OCI-LY1 (cell line): Measurements from ENCODE around the gene HMGXB3.

Experiments used
- H2AFZ ChIP-seq: fragments of 200-600 bp; sonication (generic), shearing (Covaris generic); 2 replicates; pipeline ENCODE4 v1.6.0; 2014; ENCODE audit warnings: antibody characterized with exemption, mild to moderate bottlenecking, low read length
- H3F3A ChIP-seq: fragments of 200-600 bp; sonication (generic), shearing (Covaris generic); 2 replicates; pipeline ENCODE4 v1.6.0; 2014; ENCODE audit warnings: mild to moderate bottlenecking, antibody characterized with exemption, low read length, moderate library complexity; ENCODE audit not compliant: insufficient read depth
- H3K27ac ChIP-seq: fragments of 200-600 bp; sonication (generic); 2 replicates; pipeline ENCODE4 v1.5.1; 2014; ENCODE audit warnings: low read length, mixed run types, mild to moderate bottlenecking, low read depth; ENCODE audit not compliant: poor library complexity, severe bottlenecking
- H3K27me3 ChIP-seq: fragments of 200-600 bp; sonication (generic); 2 replicates; pipeline ENCODE4 v1.6.0; 2014; ENCODE audit warnings: antibody characterized with exemption, mild to moderate bottlenecking, low read length, moderate library complexity; ENCODE audit not compliant: insufficient read depth
- H3K36me3 ChIP-seq: fragments of 200-600 bp; sonication (generic); 2 replicates; pipeline ENCODE4 v1.6.1; 2014; ENCODE audit warnings: mild to moderate bottlenecking, antibody characterized with exemption, low read length, moderate library complexity, mixed read lengths; ENCODE audit not compliant: insufficient read depth
- H3K4me1 ChIP-seq: fragments of 200-600 bp; sonication (generic); 2 replicates; pipeline ENCODE4 v1.5.1; 2014; ENCODE audit warnings: mild to moderate bottlenecking, low read length, moderate library complexity; ENCODE audit not compliant: insufficient read depth, severe bottlenecking
- H3K4me2 ChIP-seq: fragments of 200-600 bp; sonication (generic), shearing (Covaris generic); 2 replicates; pipeline ENCODE4 v1.6.1; 2014; ENCODE audit warnings: low read length
- H3K4me3 ChIP-seq: fragments of 200-600 bp; sonication (generic); 2 replicates; pipeline ENCODE4 v1.5.1; 2014; ENCODE audit warnings: low read length, low read depth, mild to moderate bottlenecking, mixed read lengths; ENCODE audit not compliant: poor library complexity, severe bottlenecking
- H3K79me2 ChIP-seq: fragments of 200-600 bp; shearing (Covaris generic); 2 replicates; pipeline ENCODE4 v1.6.1; 2016; ENCODE audit warnings: mixed run types, low read length, mixed read lengths; ENCODE audit not compliant: insufficient read depth
- H3K9ac ChIP-seq: fragments of 200-600 bp; sonication (generic), shearing (Covaris generic); 2 replicates; pipeline ENCODE4 v1.6.1; 2014; ENCODE audit warnings: mild to moderate bottlenecking, low read length, mixed read lengths
- H3K9me2 ChIP-seq: fragments of 200-600 bp; sonication (generic), shearing (Covaris generic); 2 replicates; pipeline ENCODE4 v1.6.1; 2014; ENCODE audit warnings: low read depth, mild to moderate bottlenecking, low read length, mixed read lengths
- H3K9me3 ChIP-seq: fragments of 200-600 bp; shearing (Covaris generic); 2 replicates; pipeline ENCODE4 v1.6.1; 2014; ENCODE audit warnings: low read length, mixed read lengths
- H4K20me1 ChIP-seq: fragments of 200-600 bp; sonication (generic), shearing (Covaris generic); 2 replicates; pipeline ENCODE4 v1.6.0; 2016; ENCODE audit warnings: mild to moderate bottlenecking, low read length; ENCODE audit not compliant: insufficient read depth
- EZH2 ChIP-seq: fragments of 200-600 bp; sonication (generic), shearing (Covaris generic); IDR thresholded peaks from 2 replicates; pipeline ENCODE4 v1.8.0; 2017; ENCODE audit warnings: borderline replicate concordance, mixed run types, mild to moderate bottlenecking, antibody characterized with exemption, low read length, moderate library complexity, mixed read lengths
- TF ChIP-seq, protein P1 (sequence below): fragments of 200-600 bp; sonication (generic), shearing (Covaris generic); IDR thresholded peaks from 2 replicates; pipeline ENCODE4 v1.5.1; 2017; ENCODE audit warnings: mild to moderate bottlenecking, antibody characterized with exemption, low read length, moderate library complexity, mixed read lengths

The HMGXB3 gene

DNA sequence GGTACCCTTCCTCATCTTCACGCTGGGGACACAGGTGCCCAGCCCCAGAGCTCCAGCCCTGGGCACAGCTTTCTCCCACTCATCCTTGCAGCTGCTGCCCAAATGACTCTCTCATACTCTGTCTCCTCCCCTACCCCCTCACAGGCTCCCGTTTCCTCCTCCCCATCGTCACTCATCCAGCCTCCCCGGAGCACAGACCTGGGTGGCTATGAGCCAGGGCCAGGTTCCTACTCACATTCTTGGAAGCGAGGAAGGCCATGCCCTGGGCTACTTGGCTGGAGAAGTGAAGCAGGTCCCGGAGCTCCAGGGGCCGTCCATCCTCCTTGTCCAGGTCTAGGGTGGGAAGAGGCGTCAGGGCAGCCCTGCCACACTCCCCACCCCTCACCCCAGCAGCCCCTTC lies 56.5 kb downstream of the HMGXB3 start:
- Histone ChIP-seq H3K9me3 (no peaks in the 10 kb centered on the region), H3K9me2 (no peaks in the 10 kb centered on the region), H3K4me3 (no peak overlapping the region), H3K36me3 (peaks cover 35% of the 10 kb centered on the region), H3K27ac (no peak overlapping the region), H3K4me1 (no peaks in the 10 kb centered on the region), H3K27me3 (no peaks in the 10 kb centered on the region), H3K4me2 (no peak overlapping the region), H3F3A (no peaks in the 10 kb centered on the region), H2AFZ (no peak overlapping the region), H3K79me2 (no peaks in the 10 kb centered on the region), H3K9ac (no peak overlapping the region), H4K20me1 (no peaks in the 10 kb centered on the region)
- TF ChIP-seq, protein P1, sequence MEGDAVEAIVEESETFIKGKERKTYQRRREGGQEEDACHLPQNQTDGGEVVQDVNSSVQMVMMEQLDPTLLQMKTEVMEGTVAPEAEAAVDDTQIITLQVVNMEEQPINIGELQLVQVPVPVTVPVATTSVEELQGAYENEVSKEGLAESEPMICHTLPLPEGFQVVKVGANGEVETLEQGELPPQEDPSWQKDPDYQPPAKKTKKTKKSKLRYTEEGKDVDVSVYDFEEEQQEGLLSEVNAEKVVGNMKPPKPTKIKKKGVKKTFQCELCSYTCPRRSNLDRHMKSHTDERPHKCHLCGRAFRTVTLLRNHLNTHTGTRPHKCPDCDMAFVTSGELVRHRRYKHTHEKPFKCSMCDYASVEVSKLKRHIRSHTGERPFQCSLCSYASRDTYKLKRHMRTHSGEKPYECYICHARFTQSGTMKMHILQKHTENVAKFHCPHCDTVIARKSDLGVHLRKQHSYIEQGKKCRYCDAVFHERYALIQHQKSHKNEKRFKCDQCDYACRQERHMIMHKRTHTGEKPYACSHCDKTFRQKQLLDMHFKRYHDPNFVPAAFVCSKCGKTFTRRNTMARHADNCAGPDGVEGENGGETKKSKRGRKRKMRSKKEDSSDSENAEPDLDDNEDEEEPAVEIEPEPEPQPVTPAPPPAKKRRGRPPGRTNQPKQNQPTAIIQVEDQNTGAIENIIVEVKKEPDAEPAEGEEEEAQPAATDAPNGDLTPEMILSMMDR, result no peak
- no peak for TF ChIP-seq EZH2

DNA sequence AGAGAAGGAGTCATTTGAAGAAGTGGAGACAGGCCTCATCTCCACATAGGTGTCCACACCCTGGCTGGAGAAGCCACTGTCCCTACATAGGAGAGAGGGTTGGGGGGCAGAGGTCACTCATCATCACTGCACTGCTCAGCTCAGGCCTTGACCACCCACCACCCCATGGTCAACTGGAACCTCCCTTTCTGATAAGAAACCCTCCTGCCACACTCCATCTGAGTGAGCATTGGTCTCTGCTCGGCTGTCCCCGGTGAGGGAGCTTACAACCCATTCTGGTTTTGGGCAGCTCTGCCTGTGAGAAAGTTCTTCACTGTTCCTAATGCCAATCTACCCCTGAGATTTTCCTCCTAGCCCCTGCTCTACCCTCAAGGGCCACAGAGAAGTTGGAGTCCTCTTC lies 57.0 kb downstream of the HMGXB3 start:
- H3K4me2 ChIP-seq, result no peak overlapping the region
- H3K27me3 ChIP-seq, result no peaks in the 10 kb centered on the region

DNA sequence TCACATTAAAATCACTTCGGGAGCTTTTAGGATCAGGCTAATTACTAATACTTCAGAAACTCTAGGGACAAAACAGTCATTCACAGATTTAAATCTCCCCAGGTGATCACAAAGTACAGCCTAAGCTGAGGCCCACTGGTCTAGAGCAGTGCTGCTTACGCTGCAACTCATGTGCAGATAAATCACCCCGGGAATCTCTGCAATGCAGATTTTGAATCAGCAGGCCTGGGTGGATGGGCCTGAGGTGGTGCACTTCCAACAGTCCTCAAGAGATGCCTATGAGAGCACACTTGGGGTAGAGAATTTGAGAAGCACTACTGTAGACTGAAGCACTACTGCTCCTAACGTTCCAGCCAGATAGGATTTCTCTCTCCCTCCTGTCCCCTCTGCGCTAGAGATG lies 57.5 kb downstream of the HMGXB3 start:
- Histone ChIP-seq H3K4me3 (no peak overlapping the region), H3K27me3 (no peaks in the 10 kb centered on the region), H3K4me1 (no peaks in the 10 kb centered on the region), H3K27ac (no peak overlapping the region), H3K9me2 (no peaks in the 10 kb centered on the region), H4K20me1 (no peaks in the 10 kb centered on the region), H2AFZ (no peak overlapping the region), H3F3A (no peaks in the 10 kb centered on the region), H3K4me2 (no peak overlapping the region), H3K9ac (no peak overlapping the region), H3K36me3 (peaks cover 25% of the 10 kb centered on the region), H3K79me2 (no peaks in the 10 kb centered on the region), H3K9me3 (no peaks in the 10 kb centered on the region)
- TF ChIP-seq, protein P1, result no peak
- TF ChIP-seq EZH2, result no peak

More for the DNA sequence above, 57.0 kb downstream of the HMGXB3 start:
- no peak for TF ChIP-seq EZH2
- TF ChIP-seq, protein P1, result no peak
- Histone ChIP-seq H3K27ac (no peak overlapping the region), H3K4me3 (no peak overlapping the region), H3K4me1 (no peaks in the 10 kb centered on the region), H3K9me2 (no peaks in the 10 kb centered on the region), H3F3A (no peaks in the 10 kb centered on the region), H3K79me2 (no peaks in the 10 kb centered on the region), H3K36me3 (peaks cover 30% of the 10 kb centered on the region), H4K20me1 (no peaks in the 10 kb centered on the region), H3K9ac (no peak overlapping the region), H2AFZ (no peak overlapping the region), H3K9me3 (no peaks in the 10 kb centered on the region)
